ENCODE data around the gene HOXC11.

HOXC11 gene

GRCh38 chr12:53965281-53966084 lies 7.4 kb upstream of the HOXC11 start:
- in situ Hi-C loops (cut with MboI; ENCODE audit: low sequenced_read_pairs, unreplicated experiment), result no loop called here
- no peak for TF ChIP-seq CTCF (IDR thresholded peaks at IDR 0.05; ENCODE audit: borderline replicate concordance, control extremely low read depth, extremely low read depth, insufficient read depth, missing control alignments)
- DNase-seq (ENCODE audit: low spot score), result no peak

GRCh38 chr12:53966085-53966384 lies 6.9 kb upstream of the HOXC11 start:
- in situ Hi-C loops (cut with MboI; ENCODE audit: low sequenced_read_pairs, unreplicated experiment), result no loop called here
- DNase-seq (ENCODE audit: low spot score), result no peak
- TF ChIP-seq CTCF (IDR thresholded peaks at IDR 0.05; ENCODE audit: borderline replicate concordance, control extremely low read depth, extremely low read depth, insufficient read depth, missing control alignments), result no peak

- in situ Hi-C loops (cut with MboI; ENCODE audit: low sequenced_read_pairs, unreplicated experiment), result no loop called here
- TF ChIP-seq CTCF (IDR thresholded peaks at IDR 0.05; ENCODE audit: borderline replicate concordance, control extremely low read depth, extremely low read depth, insufficient read depth, missing control alignments), result no peak
Observed at GRCh38 chr12:53966385-53967133, 6.4 kb upstream of the HOXC11 start.

GRCh38 chr12:53967421-53967925 lies 5.5 kb upstream of the HOXC11 start:
- no peak for DNase-seq (ENCODE audit: low spot score)
- in situ Hi-C loops (cut with MboI; ENCODE audit: low sequenced_read_pairs, unreplicated experiment), result no loop called here
- no peak for TF ChIP-seq CTCF (IDR thresholded peaks at IDR 0.05; ENCODE audit: borderline replicate concordance, control extremely low read depth, extremely low read depth, insufficient read depth, missing control alignments)

More at GRCh38 chr12:53966385-53967133, 6.4 kb upstream of the HOXC11 start:
- DNase-seq (ENCODE audit: low spot score), result no peak

GRCh38 chr12:53968214-53969127 lies 4.5 kb upstream of the HOXC11 start:
- TF ChIP-seq CTCF (IDR thresholded peaks at IDR 0.05; ENCODE audit: borderline replicate concordance, control extremely low read depth, extremely low read depth, insufficient read depth, missing control alignments), result no peak
- in situ Hi-C loops (cut with MboI; ENCODE audit: low sequenced_read_pairs, unreplicated experiment), result no loop called here
- no peak for DNase-seq (ENCODE audit: low spot score)

Measured in GM13976 (cell line).